HG03135 (cell line): ENCODE measurements around the gene ZFAND3.
"Not testable (repeated sequence)": the region's sequence is repeated elsewhere in the genome, so short reads cannot be mapped to it uniquely, and the experiment has no call there.

Experiments used
- ATAC-seq: cut with Tn5 transposase; IDR thresholded peaks from one replicate; pipeline ENCODE4 v1.9.1; 2021; ENCODE audit warnings: mild to moderate bottlenecking, moderate library complexity; ENCODE audit not compliant: unreplicated experiment

The ZFAND3 gene

GRCh38 chr6:38033442-38033982 is 214.0 kb downstream of the ZFAND3 start:
- no peak for ATAC-seq

- no peak for ATAC-seq
Measured at GRCh38 chr6:38034274-38034914, 214.9 kb downstream of the ZFAND3 start.

DNA sequence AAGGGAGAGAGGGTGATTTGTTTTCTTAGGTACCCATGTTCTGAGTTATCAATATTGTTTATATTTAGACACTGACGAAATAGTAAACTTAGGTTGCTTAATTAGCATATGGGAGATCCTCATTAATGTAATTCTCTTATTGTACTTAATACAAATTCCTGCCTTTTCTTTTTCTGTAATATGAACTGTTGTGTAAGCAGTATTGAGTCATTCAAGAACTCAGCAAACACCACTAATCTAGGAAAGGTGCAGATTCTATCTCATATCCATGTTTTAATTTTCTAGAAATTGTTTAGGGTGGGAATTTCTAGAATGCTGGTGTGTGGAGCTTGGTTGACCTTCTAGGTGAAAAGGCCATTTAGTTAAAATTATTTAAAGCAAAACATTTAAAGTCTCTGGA is 216.0 kb downstream of the ZFAND3 start:
- ATAC-seq, result no peak

GRCh38 chr6:38039502-38039901 is 220.0 kb downstream of the ZFAND3 start:
- no peak for ATAC-seq

DNA sequence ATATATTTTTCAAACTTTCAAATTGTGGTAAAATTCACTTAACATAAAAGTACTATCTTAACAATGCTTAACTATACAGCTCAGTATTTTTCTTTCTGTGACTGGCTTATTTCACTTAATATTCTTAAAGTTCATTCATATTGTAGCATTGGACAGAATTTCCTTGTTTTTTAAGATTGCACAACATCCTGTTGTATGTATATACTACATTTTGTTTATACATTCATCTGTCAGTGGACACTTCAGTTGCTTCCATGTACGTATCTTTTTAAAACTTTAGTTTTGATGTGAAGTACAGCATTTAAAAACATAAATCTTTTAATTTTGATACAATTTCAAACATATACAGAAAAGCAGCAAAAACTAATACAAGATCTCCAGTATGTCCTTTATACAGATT is 220.7 kb downstream of the ZFAND3 start:
- no peak for ATAC-seq

GRCh38 chr6:38043259-38043753 is 223.8 kb downstream of the ZFAND3 start:
- ATAC-seq, result no peak

GRCh38 chr6:38045701-38046305 is 226.3 kb downstream of the ZFAND3 start:
- ATAC-seq, result no peak

DNA sequence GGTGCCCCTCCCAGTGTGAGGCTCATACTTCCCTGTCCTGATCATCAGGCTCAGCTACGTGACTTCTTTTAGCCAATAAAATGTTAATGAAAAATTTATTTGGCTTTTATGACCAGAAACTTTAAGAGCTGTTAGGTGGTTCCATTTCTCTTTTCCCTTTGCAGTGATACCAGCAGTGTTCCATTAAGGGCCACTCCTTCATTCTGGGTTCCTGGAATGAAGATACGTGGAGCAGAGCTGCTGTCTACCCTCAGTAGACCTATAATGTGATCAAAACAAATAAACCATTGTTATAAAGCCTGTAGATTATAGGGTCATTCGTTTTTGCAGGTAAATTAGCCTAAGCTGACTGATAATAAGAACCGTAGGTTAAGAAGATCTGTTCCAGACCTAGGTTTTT is 228.0 kb downstream of the ZFAND3 start:
- no peak for ATAC-seq

DNA sequence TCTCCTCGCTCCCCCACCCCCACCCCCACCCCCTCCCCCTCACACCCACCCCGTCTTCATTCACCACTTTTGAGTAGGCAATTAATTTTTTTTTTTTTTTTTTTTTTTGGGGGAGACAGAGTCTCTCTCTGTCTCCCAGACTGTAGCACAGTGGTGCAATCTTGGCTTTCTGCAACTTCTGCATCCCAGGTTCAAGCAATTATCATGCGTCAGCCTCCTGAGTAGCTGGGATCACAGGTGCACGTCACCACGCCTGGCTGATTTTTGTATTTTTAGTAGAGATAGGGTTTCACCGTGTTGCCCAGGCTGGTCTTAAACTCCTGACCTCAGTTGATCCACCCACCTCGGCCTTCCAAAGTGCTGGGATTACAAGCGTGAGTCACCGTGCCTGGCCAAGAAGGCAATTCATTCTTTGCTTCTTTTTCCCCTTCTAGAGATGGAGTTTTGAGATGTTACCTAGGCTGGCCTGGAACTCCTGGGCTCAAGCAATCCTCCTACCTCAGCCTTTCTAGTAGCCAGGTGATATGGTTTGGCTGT is 230.4 kb downstream of the ZFAND3 start:
- not testable (repeated sequence) for ATAC-seq

GRCh38 chr6:38051819-38052434 is 232.4 kb downstream of the ZFAND3 start:
- ATAC-seq, result no peak

GRCh38 chr6:38054527-38055202 is 235.1 kb downstream of the ZFAND3 start:
- no peak for ATAC-seq

GRCh38 chr6:38055203-38055589 is 235.7 kb downstream of the ZFAND3 start:
- ATAC-seq, result no peak

DNA sequence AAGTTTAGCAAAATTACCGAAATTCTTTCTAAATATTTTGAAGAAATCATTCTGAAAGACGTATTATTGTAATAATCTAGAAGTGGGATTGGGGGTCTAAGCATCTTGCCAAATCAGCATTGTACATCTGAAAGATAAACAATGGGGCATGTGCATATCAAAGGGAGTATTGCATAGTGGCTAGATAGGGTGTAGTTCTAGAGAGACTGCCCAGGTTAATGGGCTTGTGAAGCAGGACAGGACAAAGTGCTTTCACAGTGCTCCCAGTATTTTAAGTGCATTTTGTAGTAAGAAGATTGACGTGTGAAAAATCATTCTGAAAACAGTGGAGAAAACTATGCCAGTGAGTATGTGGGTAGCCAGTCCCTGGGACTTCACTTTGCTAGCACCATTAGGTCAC is 236.8 kb downstream of the ZFAND3 start:
- ATAC-seq, result no peak

GRCh38 chr6:38057994-38058393 is 238.5 kb downstream of the ZFAND3 start:
- no peak for ATAC-seq

DNA sequence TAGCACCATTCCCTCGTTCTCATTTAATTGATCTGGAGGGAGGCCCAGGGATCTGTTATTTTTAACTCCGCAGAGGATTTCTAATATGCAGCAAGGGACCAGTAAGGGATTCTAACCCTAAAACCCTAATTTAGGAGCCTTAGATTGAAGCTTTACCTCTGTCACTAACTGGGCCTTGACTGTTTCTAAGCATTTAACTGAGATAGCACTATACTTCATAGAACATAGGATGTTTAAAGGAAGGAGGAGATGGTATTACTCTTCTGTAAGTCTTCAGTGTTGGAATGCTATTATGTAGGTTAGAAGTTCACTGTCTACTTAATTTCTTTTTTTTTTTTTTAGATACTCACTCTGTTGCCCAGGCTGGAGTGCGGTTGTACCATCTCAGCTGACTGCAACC is 242.5 kb downstream of the ZFAND3 start:
- ATAC-seq, result no peak

- ATAC-seq, result no peak
Measured at GRCh38 chr6:38063973-38064372, 244.4 kb downstream of the ZFAND3 start.

DNA sequence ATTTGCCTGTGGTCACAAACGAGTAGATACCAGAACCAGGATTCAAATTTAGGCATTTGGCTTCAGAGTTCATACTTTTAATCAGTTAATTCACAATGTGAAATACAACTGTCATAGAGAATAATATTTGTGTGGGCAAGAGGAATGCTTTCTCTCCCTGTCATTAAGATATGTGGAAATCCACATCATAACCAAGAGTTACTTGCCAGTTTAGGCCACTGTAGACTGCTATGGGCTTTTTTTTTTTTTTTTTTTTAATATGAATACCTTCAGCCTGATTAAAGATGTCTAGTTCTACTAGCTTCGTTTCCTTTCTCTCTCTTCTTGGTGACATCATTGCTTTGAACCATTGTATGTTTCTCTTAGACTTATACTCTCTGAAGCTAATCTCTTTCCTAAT is 244.9 kb downstream of the ZFAND3 start:
- ATAC-seq, result no peak

DNA sequence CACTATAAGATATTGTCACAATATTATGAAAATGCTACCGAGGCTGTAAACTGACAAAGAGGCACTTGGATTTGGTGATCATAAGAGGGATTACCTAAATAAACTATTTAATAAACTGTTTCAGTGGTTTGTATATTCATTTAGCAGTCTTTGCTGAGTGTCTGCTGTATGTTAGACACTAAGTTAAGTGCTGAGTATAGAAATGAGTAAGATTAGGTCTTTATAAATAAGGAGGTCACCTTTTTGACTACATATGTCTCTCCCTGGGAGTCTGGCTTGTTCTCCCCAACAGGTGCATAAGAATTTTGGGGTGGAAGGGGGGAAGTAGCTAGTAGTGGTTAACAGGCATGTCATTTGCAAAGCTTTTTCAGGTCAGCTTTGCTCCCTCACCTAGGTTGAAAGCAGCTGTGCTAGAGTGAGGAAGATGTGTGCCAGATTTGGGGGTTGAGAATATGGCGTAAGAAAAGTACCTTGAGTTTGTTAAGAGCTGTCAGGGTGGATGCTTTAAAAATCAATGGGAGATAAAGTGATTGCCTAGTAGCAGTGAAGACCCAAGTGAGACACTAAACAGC is 246.3 kb downstream of the ZFAND3 start:
- ATAC-seq, result no peak

DNA sequence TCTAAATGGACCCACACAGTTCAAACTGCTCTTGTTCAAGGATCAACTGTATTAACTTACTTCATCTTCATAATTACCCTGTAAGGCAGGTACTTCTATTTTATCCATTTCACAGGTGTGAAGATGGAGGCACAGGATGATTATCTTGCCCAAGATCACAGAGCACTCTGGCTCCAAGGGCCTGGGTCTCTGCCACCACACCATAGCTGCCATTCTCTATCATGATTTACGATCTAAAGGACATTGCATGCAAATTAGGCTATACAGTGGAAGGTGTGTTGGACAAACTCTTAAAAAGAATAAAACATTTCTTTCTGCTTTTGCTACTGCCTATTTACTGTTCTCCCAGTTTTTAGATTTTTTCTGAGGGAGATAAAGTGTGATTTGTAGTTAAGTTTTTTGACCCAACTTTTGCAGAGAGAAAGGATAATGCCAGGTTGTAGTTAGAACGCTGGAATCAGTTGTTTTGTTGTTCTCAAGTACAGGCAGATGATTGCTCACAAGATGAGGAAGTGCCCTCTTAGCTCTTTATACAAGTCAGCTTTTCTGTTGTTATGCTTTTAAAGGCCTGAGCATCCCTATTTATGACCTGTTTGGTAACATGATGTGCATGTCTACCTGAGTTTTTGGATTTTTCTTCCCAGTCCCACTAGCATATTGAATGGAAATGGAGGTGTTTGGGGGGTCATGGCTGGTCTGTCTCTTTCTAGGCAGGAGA is 247.9 kb downstream of the ZFAND3 start:
- ATAC-seq, result no peak

DNA sequence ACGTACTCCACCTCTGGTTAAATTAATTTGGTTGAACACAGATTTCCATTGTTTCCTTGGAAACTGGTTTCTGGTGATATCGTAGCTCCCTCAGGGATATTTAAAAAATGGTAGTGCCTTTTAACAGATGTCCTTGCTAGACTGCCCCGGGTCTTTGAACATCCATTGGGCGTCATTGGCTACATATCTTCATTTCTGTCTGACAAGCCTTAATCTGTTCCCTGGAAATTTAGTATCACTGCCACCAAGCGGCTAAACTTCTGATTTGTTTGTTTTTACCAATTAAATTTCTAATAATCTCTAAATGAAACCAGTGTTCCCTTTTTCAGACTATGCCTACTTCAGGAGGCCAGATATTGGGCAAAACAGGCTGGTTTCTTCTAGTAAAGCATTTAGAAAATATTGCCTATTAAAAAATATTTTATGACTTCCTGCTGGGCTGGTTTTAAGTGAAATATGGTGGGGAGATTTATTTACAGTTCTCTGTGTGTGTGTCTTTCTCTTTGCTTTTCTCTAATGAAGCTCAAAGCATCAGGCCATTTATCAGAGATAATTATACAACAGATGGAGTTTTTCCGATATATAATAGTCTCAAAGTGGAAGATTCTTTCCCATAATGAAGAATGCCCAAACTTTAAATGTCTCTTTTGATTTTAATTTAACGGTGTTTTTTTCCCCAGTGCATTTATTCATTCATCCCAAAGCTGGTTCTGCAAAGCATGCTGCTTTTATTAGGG is 249.5 kb downstream of the ZFAND3 start:
- no peak for ATAC-seq
